HG02943 (cell line): ENCODE data around the gene ADAMTS2.

Experiments
- ATAC-seq: cut with Tn5 transposase; IDR thresholded peaks from one replicate; pipeline ENCODE4 v1.9.1; 2021; ENCODE audit warnings: mild to moderate bottlenecking, low read depth, moderate library complexity; ENCODE audit not compliant: unreplicated experiment

ADAMTS2 gene

GRCh38 chr5:179314606-179315355 lies 30.5 kb downstream of the ADAMTS2 start:
- ATAC-seq: no peak

GRCh38 chr5:179313849-179314521 lies 31.3 kb downstream of the ADAMTS2 start:
- ATAC-seq: no peak

- no peak for ATAC-seq
Measured at GRCh38 chr5:179312557-179313235, 32.6 kb downstream of the ADAMTS2 start.

- ATAC-seq: no peak
Measured at GRCh38 chr5:179311581-179311980, 33.7 kb downstream of the ADAMTS2 start.

GRCh38 chr5:179311091-179311470 lies 34.2 kb downstream of the ADAMTS2 start:
- no peak for ATAC-seq

- ATAC-seq: no peak
Measured at GRCh38 chr5:179310439-179311090, 34.7 kb downstream of the ADAMTS2 start.

GRCh38 chr5:179309751-179310320 lies 35.4 kb downstream of the ADAMTS2 start:
- no peak for ATAC-seq

GRCh38 chr5:179309383-179309670 lies 35.9 kb downstream of the ADAMTS2 start:
- ATAC-seq: no peak

- ATAC-seq: no peak
Measured at GRCh38 chr5:179308563-179309382, 36.5 kb downstream of the ADAMTS2 start.

- no peak for ATAC-seq
Measured at GRCh38 chr5:179307931-179308471, 37.3 kb downstream of the ADAMTS2 start.

- ATAC-seq: no peak
Measured at GRCh38 chr5:179307013-179307800, 38.1 kb downstream of the ADAMTS2 start.

GRCh38 chr5:179306191-179307012 lies 38.9 kb downstream of the ADAMTS2 start:
- no peak for ATAC-seq

- no peak for ATAC-seq
Measured at GRCh38 chr5:179304871-179305270, 40.4 kb downstream of the ADAMTS2 start.

GRCh38 chr5:179304466-179304865 lies 40.8 kb downstream of the ADAMTS2 start:
- no peak for ATAC-seq

- no peak for ATAC-seq
Measured at GRCh38 chr5:179303451-179304200, 41.6 kb downstream of the ADAMTS2 start.

- ATAC-seq: no peak
Measured at GRCh38 chr5:179302499-179303185, 42.6 kb downstream of the ADAMTS2 start.

GRCh38 chr5:179301796-179302195 lies 43.5 kb downstream of the ADAMTS2 start:
- no peak for ATAC-seq
